GM18868 (cell line): ENCODE measurements around the gene TNFSF15.

Source experiments
- ATAC-seq: cut with Tn5 transposase; IDR thresholded peaks from one replicate; pipeline ENCODE4 v1.9.1; 2021; ENCODE audit warnings: mild to moderate bottlenecking, moderate library complexity; ENCODE audit not compliant: unreplicated experiment

Gene TNFSF15

DNA sequence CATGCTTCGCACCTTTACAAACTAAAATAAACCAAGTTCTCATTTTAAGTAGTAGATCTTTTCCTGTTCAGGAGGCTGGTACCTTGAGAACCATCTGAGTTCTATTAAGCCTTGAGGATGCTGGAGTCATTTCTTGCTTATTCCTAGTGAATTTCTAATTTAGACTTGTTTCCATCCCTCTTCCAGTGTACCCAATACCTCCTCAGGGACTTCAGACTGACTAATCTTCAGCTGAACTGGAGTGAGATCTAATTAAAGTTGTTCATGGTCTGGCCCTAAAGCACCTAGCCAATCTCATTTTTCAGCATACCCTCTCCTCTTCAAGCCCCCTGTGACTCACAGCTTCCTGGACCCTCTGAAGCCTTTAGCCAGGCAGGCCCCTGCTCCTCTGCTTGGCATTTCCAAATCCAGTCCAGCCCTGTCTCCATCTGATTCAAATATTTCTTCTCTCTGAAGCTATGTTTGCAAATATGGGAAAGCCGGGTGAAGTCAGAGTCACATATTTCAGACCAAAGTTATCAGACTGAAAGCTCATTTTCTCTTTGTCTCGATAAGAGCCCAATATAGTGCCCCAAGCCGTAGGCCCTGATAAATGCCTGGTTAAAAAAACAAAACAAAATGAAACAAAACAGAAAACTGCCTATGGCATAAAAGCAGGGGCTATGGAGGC, 19.4 kb upstream of the TNFSF15 start:
- no peak for ATAC-seq

DNA sequence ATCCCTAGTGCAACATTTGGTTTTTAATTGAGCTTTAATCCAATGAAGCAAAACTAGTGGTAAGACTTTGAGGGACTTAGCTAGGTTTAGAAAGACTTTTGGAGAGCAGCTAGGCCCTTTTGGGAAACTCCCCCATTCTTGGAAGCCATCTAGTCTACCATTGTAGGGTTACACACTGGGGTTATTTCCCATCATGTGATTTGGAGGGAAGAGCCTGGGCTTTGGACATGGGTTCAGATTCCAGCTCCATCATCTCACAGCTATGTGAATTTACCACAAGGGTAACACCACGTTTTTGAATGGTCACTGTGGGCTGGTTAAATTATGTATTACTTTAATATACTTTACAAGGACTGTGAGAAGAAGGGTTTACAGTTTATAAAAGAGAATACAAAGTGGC, 18.3 kb upstream of the TNFSF15 start:
- no peak for ATAC-seq

DNA sequence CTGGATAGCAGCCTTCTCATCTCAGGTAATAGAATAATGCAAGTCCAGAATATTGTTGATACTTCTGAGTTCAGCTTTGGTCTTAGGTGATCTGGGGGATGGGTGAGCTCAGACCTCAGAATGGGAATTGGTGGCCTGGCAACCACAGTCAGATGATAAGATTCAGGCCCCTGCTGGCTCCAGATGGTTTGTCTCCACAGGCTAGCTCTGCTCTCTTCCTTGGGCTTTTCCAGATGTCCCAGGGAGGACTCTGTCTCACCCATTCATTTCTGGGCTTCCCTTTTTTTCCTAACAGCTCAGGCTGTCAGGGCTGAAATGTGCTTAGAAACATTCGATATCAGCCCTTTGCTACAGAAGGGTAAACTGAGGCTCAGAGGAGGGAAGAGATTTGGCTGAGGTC, 17.6 kb upstream of the TNFSF15 start:
- no peak for ATAC-seq

DNA sequence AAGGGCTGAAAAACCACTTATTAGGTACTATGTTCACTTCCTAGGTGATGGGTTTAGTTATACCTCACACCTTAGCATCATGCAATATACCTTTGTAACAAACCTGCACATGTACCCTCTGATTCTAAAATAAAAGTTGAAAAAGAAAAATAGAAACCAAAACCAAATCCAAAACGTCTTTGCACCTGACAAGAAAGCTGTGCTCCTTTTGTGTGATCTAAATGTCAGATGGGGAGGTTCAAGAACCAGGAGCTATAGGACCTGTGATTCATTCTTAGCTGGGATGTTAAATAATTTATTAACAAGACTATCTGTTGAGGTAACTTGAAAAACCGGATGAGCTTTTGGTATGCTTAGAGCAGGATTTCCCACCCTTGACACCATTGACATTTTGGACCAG, 16.9 kb upstream of the TNFSF15 start:
- no peak for ATAC-seq

DNA sequence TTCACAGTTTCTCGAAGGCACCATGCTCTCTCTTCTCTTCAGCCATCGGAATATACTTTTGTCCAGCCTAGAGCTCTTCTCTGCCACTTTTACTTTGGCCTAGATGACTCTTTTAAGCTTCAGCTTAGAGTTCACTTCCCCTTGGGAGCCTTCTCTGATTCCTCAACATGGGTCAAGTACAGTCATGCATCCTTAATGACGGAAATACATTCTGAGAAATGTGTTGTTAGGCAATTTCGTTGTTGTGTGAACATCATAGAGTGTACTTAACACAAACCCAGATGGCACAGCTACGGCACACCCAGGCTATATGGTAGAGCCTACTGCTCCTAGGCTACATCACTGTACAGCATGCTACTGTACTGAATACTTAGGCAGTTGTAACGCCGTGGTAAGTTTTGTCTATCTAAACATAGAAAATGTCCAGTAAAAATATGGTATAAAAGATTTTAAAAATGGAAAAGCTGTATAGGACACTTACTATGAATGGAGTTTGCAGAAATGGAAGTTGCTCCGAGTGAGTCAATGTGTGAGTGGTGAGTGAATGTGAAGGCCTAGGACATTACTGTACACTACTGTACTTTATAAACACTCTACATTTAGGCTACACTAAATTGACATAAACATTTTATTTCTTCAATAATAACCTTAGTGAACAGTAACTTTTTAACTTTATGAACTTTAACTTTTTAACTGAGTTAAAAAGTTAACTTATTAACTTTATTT, 15.1 kb upstream of the TNFSF15 start:
- ATAC-seq, result no peak

DNA sequence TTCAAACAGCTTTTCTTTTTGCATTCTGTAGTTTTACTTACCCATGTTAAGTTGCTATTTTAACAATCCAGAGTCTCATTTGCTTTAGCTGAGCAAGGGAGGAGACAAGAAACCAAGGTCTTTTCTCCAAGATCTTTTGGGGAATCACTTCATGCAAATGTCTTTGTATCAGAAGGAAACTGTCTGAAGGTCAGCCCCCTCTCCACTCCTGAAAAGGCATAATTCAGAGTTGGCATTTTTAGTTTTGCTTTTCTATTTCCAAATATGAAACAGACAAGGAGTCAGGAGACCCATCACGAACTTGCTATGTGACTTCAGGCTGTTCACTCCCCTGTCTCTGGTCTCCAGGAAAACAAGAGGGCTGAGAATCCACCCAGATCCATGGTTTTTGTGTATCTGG, 12.3 kb upstream of the TNFSF15 start:
- ATAC-seq, result no peak

DNA sequence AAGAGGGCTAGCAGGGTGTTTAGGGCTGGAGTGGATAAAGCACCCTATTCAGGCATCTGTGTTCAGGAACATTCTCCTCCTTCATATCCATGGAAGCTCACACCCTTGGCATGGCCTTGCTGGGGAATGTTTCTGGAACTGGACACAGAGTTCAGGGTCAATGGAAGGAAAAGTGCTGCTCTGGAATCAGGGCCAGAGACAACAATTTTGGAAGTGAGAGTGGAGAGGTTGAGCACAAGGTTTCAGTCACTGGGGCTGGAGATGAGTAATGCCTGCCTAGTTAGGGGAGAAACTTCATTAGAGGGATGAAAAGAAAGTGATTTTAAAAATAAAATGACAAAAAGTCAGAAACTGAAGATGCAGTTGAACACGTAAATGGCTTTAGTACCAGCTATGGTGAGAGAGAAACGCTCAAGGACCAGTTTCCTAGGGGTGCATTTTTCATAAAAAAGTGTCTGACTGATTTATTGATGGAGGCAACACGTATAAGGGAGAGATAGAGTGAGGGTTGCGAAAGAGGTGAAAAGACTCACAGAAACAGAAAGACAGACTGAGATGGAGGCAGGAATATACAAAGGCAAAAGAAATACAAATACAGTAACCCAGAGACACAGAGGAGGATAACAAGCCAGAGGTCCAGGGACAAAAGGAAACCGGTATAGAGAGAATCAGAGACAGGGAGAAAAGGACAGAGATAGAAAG, 8.0 kb upstream of the TNFSF15 start:
- ATAC-seq, result no peak

DNA sequence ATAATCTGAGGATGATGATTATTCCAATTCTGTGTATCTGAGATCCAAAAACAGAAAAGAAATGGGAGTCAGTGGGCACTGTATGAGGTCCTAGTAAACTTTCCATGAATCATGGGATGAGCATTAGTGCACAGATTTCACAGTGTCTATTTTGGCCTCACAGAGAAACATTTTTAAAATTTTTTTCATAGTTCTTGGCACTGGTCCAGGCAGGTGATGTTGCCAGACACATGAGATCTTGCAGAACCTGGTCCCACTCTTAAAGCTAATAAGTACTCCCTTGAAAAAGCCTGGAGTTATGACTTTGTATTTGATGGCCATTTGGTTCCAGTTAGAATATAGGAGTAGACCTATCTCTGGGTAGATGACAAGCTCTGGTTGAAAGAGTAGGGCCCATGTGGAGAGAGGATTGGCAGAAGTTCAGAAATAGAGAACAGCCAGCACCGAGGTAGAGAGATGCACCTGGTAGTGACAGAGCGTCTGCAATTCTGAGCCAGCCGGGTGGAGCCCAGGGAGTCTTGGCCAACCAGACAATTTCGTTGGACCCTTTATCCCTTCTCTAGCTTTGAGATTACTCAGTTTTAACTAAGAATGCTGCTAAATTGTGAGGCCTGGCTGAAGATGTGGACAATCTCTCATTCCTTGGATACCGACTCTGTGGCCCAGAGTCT, 6.3 kb upstream of the TNFSF15 start:
- no peak for ATAC-seq

DNA sequence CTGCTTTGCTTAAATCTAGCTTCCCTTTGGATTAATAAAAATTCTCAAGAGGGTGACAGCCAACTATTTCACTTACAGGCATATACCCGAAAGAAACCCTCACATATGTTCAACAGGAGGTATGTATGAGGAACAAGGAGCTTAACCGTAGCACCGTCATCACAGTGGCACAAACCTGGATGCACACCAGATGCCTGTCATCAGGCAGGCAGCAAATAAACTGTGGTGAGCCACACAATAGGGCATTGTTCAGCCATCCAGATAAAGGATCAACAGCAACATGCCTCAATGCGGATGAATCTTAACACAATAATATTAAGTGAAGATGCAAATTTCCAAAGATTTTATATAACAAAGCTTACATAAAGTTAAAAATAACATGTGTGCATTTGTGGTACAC, 5.5 kb upstream of the TNFSF15 start:
- no peak for ATAC-seq

DNA sequence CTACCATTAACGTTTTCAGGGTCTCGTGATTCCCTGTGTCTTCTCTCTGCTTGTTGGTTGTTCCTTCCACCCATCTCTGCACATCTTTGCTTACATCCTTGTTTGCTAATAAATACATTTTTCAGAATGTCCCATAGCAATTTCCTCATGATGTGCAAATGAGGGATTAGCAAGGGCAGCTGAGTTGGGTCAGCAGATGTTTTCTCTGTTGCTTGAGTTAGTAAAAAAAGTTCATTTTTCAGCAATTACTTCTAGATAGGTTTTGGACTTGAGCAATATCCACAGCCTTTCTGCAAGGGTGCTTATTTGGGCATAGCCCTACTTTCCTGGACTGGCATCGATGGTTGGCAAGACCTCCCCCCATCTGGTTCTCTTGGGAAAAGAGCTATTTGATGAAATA, 4.8 kb upstream of the TNFSF15 start:
- ATAC-seq, result no peak

DNA sequence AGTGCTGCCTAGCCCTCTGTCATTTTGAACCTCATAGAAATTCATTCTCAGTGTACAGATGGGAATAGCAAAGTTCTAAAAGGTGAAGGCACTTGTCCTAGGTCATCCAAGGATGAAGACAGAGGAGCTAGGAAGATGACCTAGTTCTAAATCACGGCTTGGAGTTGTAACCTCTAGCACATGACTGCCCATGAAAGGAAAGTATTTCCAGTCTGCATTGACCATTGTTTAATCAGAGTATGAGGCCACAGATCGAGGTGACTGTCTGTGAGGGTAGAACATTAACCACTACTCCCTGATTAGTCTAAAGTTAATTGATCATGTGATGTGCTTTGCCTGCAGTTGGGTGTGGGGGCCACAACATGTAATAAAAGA, 674 bp upstream of the TNFSF15 start:
- ATAC-seq, result peak; percentile 24

DNA sequence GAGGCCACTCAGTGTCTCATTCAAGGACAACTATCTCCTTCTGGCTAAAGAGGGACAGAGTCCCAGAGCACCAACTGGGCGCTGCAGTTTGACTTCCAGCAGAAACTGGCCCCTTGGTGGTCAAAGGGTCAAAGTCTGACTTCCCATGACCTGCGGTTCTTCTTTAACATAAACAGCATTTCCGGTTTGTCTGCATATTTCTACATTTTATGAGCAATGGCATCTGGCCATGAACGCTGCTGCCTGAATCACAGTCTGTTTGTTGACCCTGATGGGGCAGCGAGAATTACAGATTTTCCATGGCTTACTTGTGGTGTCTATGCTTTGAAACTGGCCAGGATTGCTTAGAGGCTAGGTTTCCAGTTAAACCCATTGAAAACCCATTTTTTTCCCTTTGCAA, 1.3 kb downstream of the TNFSF15 start:
- no peak for ATAC-seq

DNA sequence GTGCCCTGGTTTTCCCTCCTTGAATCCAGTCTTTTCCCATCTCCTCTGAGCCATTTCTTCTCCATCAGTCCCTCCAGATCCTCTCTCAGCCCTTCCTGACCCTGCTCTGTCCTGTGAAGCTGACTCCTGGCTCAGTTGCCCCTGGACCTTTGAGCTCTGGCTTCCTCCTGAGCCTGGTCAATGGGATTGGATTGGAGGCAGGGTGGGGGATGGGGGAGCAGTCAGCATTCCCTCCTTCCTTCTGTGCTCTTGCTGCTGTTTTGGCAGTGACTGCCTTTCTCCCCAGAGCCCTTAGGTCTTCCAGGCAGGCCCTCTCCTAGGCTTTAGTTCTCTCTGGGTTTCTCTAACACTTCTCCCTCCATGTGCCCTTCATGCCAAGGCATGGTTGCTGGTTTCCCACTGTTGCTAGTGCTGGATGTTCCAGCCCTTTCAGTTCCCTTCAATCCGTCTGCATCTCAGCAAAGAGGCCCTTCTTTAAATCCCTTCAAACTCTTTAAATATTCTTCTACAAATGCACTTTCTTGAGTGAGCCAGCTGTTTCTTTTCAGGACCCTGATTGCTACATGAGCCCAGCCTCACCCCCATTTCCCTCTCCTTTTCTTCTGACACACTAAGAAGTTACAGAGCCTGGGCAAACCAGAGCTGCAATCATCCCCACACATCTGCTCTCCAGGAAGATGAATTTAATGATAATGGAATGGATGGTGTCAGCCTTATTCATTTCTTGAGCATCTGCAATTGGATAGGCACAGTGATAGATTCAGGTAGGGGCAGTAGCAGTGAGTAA, 2.2 kb downstream of the TNFSF15 start:
- ATAC-seq, result no peak

DNA sequence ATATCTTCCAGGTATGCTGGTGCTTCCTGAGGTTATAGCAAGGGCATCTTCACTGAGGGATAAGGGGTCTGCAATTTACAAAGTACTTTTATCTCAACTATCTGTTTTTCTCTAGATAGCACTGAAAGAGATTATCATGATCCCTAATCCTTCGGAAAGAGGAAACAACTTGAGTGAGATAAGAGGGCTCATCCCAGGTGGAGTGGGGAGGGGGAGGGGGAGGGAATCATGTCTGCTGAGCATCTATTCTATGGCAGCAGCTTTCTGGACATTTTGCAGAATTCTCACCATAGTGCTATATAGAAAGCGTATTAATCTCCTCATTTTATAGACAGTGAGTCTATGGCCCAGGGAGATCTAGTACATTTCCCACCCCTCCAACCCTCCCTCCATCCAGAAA, 5.9 kb downstream of the TNFSF15 start:
- no peak for ATAC-seq

DNA sequence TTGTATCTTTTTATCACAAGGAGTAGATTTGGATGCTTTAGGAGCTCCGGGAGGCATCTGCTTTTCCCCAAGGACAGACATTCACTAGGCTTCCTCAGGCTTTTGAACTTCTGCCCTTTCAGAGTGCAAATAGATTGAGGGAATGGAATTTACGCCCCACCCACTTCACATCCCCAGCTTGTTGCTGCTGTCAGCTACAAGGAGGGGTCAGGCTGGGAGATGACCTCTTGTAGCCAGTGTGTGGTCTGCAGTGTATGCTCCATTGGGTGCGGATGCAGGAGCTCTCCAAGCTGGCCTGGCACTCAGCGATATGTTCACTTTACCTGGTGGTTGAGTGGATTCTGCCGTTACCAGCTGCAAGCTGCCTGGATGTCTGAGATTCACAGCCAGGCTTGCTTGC, 6.4 kb downstream of the TNFSF15 start:
- no peak for ATAC-seq

DNA sequence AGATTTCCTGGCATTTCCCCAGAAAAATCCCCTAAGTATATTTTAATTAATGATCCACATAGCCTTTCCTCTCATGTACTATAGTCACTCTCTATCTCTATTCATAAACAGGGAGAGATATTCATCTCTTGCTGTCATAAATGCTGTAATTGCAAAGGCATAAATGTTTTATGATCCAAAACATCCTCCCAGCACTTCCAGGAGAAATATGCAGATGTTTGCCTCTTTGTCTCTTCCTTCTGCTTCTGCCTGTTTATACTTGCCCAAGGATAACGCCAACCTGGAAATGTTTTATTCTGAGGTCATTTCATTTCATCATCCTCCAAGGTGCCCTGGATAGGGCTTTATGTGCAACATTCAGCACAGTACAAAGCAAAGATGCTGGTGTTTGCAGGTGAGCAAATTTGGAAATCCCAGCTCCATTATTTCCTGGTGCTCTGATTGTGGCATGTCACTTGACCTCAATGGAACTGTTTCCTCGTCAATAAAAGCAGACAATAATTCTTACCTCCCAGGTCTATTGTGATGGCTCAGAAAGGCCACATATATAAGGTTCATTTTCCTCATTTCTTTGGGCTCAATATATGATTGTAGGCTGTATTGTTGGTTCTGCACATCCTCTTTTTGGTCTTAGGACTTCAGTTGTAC, 6.9 kb downstream of the TNFSF15 start:
- ATAC-seq, result no peak

DNA sequence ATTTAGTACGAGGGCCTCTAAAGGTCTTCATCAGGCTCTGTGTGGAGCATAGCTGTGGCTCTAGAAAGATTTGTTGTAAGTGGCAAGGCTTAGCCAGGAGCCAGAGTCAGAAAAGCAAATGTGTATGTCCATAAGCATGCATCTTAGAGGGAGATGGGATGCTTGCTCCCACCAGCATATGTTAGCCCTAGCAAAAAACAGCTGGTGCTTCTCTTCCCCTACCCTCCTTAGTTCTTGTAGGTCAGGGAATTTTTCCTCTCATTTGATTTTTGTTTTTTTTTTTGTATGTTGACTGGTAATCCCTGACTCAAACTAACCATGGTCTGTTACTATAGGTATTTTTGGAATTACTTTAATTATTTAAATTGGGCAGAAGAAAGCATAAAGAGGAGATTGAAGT, 7.7 kb downstream of the TNFSF15 start:
- ATAC-seq, result no peak

DNA sequence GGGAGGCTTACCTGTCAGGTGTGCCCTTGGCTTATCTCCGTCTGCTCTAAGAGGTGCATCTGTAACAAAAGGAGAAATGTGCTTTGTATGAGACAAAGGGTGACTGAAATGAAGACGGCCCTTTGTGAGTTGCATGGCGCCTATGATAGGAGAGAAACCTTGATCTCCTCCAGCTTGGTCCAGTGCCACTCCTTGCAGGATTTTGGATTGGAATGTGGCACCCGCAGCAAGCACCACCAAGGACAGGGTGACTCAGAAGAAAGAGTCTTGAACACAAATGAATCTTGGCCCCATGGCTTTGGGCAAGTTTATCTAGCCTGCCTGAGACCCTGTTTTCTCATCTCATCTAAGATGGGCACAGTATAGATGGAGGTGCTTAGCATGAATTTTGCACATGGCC, 13.4 kb downstream of the TNFSF15 start:
- ATAC-seq, result no peak

DNA sequence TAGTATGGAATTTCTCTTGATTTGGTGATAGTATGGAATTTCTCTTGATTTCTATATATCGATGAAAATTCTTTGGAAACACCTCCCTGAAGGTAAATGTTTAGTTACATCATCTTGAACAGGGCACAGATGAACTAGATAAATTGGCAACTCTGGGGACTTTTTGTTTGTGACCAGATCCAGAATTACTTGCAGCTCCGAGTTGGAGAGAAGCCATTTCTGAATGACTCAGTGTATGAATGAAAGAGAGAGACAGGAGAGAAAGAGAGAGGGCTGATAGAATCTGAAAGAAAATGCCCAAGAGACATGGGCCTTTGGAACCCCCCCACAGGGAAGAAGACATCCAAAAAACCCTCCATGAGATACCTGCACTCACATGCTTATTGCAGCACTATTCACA, 14.1 kb downstream of the TNFSF15 start:
- no peak for ATAC-seq

DNA sequence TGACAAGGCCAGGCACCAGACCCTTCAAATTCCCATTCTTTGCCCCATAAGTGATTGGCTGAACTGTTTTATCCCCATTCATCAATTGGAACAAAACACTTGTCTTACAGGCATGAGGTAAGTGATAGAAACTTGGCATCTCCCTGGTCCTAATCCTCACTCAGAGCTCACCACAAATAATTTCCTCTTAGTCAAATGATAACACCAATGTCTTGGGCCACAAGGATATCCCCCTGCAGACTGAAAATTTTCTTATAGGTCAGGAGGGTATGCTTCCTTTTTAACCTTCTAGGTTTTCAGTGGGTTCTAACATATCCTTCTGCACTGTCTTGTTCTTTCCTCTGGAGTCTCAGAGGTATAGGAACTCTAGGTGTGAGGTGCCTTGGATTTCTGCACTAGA, 14.5 kb downstream of the TNFSF15 start:
- ATAC-seq, result no peak
